Prostate gland (tissue), 2 donors: Measurements from ENCODE around the gene KCNIP2.

Experiments
- CTCF ChIP-seq, 4 experiments: fragments of 200-600 bp in 2 of 4; fragments of 450-650 bp in 2 of 4; sonication (generic) in 2 of 4; IDR thresholded peaks; 1 replicate in 3 of 4; 2 replicates in 1 of 4; pipeline ENCODE4 v1.5.1; 2016 to 2019; ENCODE audit warnings: antibody characterized with exemption in 4 of 4, mild to moderate bottlenecking in 2 of 4, moderate library complexity in 2 of 4
- POLR2A ChIP-seq: fragments of 450-650 bp; IDR thresholded peaks from one replicate; pipeline ENCODE4 v1.6.1; 2016; ENCODE audit warnings: antibody characterized with exemption, mild to moderate bottlenecking
- POLR2AphosphoS5 ChIP-seq: sonication (generic); formaldehyde crosslinking; IDR thresholded peaks from one replicate; pipeline ENCODE4 v1.6.1; 2017; ENCODE audit warnings: antibody characterized with exemption

DNA sequence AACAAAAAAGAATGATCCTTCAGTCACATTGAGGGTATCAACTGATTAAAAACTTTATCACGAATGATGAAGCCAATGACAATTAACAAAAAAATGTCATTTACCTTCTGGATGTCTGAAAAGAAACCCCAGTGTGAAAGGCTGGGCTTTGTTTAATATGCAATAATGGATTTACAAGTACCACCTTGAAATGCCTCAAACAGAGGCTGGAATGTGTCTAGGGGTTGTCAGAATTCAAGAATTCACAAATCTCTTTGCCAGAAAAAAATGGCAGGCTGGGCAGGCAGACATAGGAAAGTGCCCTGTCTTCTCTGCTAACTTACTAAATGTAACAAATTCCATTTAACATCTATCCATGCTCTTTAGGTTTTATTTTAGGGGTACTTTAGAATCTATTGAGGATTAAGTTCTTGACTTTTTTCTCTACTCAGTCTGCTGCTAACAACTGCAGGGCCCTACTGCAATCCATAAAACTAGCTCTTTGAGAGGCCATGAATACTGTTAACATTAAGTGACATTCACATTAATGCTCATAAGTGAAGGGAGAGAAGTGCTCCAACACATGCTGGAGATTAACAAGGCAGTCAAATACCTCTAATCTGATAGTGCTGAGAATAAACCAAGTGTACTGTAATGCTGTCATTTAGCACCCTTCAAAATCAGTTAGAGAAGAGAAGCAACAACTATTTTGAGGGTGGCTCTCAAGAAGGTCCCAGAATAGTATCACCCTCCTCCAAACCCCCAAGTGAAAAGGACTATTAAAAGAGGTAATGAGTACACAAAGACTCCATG, 43.1 kb upstream of the KCNIP2 start:
- TF ChIP-seq POLR2A (no peak), CTCF (IDR thresholded peaks at IDR 0.05) (no peak), POLR2AphosphoS5 (no peak)
